Measurements from ENCODE around the gene CFTR. TPM values are rescaled to one million over a fixed set of nuclear protein-coding genes. Genes with fewer than 3 reads are reported as not detected.
"Not testable (repeated sequence)": the region's sequence is repeated elsewhere in the genome, so short reads cannot be mapped to it uniquely, and the experiment has no call there.

The CFTR gene
- total RNA-seq, 1 donor from 2014 or later: 11.0 TPM

DNA sequence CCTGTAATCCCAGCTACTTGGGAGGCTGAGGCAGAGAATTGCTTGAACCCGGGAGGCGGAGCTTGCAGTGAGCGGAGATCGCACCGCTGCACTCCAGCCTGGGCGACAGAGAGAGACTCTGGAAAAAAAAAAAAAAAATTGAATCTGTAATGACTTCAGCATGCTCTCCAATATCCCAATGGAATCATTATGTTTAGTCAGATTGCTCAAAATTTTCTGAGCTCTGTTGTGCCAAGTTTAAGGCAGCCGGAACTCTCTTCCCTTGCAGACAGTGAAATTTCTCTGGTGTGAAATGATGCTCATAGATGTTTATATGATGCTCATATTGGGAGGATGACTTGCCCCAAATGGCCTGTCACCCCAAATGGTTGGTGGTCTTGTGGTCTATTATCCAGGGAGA is 212.5 kb downstream of the CFTR start:
- DNase-seq (ENCODE audit: extremely low spot score, unreplicated experiment): no peak
- TF ChIP-seq, protein P1, sequence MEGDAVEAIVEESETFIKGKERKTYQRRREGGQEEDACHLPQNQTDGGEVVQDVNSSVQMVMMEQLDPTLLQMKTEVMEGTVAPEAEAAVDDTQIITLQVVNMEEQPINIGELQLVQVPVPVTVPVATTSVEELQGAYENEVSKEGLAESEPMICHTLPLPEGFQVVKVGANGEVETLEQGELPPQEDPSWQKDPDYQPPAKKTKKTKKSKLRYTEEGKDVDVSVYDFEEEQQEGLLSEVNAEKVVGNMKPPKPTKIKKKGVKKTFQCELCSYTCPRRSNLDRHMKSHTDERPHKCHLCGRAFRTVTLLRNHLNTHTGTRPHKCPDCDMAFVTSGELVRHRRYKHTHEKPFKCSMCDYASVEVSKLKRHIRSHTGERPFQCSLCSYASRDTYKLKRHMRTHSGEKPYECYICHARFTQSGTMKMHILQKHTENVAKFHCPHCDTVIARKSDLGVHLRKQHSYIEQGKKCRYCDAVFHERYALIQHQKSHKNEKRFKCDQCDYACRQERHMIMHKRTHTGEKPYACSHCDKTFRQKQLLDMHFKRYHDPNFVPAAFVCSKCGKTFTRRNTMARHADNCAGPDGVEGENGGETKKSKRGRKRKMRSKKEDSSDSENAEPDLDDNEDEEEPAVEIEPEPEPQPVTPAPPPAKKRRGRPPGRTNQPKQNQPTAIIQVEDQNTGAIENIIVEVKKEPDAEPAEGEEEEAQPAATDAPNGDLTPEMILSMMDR (conservative IDR thresholded peaks at IDR 0.05): no peak
- Mint-ChIP-seq H3K9me3 (peaks cover 16% of the 10 kb centered on the region), H3K27ac (no peak overlapping the region), H3K36me3 (no peaks in the 10 kb centered on the region), H3K4me1 (ENCODE audit: unreplicated experiment) (peaks cover 6% of the 10 kb centered on the region), H3K4me3 (no peak overlapping the region), H3K27me3 (peaks cover 3% of the 10 kb centered on the region)

DNA sequence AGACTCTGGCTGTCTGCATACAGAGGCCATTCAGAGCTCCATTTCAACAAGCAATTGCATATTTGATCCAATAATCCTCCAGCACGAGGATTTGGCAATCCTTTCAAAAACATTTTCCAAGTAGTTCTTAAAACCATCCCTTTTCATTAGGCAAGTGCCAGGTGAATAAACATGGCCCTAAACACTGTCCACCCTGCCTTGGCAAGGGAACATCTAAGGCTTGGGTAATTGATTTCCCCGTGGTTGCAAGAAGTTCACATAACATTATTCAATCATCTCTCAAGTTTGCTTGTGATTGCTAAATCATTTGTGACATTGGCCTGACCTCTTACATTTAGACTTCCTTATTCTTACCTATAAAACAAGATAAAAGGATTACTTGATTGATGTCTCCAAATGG is 218.2 kb downstream of the CFTR start:
- DNase-seq (ENCODE audit: extremely low spot score, unreplicated experiment): no peak
- Mint-ChIP-seq H3K4me3 (no peak overlapping the region), H3K27me3 (peaks cover 3% of the 10 kb centered on the region), H3K27ac (no peak overlapping the region), H3K4me1 (ENCODE audit: unreplicated experiment) (no peaks in the 10 kb centered on the region), H3K9me3 (no peaks in the 10 kb centered on the region), H3K36me3 (no peaks in the 10 kb centered on the region)
- TF ChIP-seq, protein P1 (conservative IDR thresholded peaks at IDR 0.05): no peak

DNA sequence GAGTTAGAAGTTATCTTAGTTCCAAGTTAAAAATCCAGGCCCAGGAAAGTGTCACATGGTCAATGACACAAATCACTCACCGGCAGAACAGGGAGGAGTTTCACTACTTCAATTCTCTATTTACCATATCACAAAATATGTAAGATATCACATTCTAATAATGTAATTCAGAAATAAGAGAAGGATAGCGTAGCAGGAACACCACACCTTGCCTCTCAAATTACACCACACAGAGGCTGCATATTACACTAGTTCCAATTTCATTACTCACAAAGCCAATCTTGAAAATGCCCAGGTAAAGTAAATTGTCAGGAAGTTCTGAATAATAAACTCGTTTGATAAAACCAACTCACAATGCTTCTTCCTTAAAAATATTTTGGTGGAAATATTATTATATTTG is 224.2 kb downstream of the CFTR start:
- no peak for DNase-seq (ENCODE audit: extremely low spot score, unreplicated experiment)
- Mint-ChIP-seq H3K27me3 (no peaks in the 10 kb centered on the region), H3K27ac (no peak overlapping the region), H3K36me3 (no peaks in the 10 kb centered on the region), H3K9me3 (peaks cover 4% of the 10 kb centered on the region), H3K4me3 (no peak overlapping the region), H3K4me1 (ENCODE audit: unreplicated experiment) (no peaks in the 10 kb centered on the region)
- TF ChIP-seq, protein P1 (conservative IDR thresholded peaks at IDR 0.05): no peak

DNA sequence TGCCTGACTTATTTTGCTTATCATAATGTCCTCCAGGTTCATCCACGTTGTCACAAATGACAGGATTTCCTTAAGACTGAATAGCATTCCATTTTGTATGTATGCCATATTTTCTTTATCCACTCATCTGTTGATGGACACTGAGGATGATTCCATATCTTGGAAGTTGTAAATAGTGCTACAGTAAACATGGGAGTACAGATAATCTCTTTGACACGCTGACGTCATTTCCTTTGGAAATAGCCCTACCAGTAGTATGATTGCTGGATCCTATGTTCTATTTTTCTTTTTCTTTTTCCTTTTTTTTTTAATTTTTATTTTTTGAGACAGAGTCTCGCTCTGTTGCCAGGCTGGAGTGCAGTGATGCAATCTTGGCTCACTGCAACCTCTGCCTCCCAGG is 225.8 kb downstream of the CFTR start:
- peaks cover 4% of the 10 kb centered on the region for H3K9me3 Mint-ChIP-seq
- no peak overlapping the region for H3K4me3 Mint-ChIP-seq
- TF ChIP-seq, protein P1 (conservative IDR thresholded peaks at IDR 0.05): no peak
- DNase-seq (ENCODE audit: extremely low spot score, unreplicated experiment): no peak
- peaks cover 8% of the 10 kb centered on the region for H3K36me3 Mint-ChIP-seq
- H3K27ac Mint-ChIP-seq: no peak overlapping the region
- H3K4me1 Mint-ChIP-seq (ENCODE audit: unreplicated experiment): no peaks in the 10 kb centered on the region
- H3K27me3 Mint-ChIP-seq: no peaks in the 10 kb centered on the region

DNA sequence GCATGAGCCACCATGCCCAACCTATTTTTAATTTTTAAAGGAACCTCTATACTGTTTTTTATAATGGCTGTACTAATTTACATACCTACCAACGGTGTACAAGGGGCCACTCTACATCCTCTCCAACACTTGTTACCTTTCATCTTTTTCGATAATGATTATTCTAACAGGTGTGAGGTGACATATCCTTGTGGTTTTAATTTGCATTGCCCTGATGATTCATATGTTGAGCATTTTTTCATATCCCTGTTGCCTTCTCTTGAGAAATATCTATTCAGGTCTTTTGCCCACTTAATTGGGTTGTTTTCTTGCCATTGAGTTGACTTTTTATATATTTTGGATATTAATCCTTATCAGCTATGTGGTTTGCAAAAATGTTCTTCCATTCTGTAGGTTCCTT is 226.4 kb downstream of the CFTR start:
- Mint-ChIP-seq H3K4me1 (ENCODE audit: unreplicated experiment) (no peaks in the 10 kb centered on the region), H3K27ac (no peak overlapping the region), H3K9me3 (peaks cover 4% of the 10 kb centered on the region), H3K4me3 (no peak overlapping the region), H3K27me3 (no peaks in the 10 kb centered on the region), H3K36me3 (peaks cover 8% of the 10 kb centered on the region)
- DNase-seq (ENCODE audit: extremely low spot score, unreplicated experiment): no peak
- TF ChIP-seq, protein P1 (conservative IDR thresholded peaks at IDR 0.05): no peak

DNA sequence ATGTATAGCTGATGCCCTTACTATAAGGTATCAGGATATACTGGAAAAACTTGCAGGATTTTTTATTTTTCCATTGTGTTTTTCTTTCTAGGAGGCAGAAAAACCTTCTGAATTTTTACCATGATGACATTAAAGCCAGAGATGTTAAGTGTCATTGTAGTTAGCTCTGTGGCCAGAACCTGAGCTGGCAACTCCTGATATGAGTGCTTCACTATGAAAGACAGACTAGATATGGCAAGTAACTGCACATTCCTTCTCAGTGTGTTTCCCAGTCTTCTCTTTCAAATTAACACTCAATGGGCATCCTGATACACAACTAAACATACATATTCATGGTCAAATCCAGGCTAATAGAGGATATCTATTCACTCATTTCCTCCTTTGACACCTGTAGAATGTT is 227.3 kb downstream of the CFTR start:
- Mint-ChIP-seq H3K27me3 (no peaks in the 10 kb centered on the region), H3K4me1 (ENCODE audit: unreplicated experiment) (no peaks in the 10 kb centered on the region), H3K9me3 (peaks cover 4% of the 10 kb centered on the region), H3K36me3 (peaks cover 17% of the 10 kb centered on the region), H3K4me3 (no peak overlapping the region), H3K27ac (no peak overlapping the region)
- no peak for DNase-seq (ENCODE audit: extremely low spot score, unreplicated experiment)
- TF ChIP-seq, protein P1 (conservative IDR thresholded peaks at IDR 0.05): no peak

DNA sequence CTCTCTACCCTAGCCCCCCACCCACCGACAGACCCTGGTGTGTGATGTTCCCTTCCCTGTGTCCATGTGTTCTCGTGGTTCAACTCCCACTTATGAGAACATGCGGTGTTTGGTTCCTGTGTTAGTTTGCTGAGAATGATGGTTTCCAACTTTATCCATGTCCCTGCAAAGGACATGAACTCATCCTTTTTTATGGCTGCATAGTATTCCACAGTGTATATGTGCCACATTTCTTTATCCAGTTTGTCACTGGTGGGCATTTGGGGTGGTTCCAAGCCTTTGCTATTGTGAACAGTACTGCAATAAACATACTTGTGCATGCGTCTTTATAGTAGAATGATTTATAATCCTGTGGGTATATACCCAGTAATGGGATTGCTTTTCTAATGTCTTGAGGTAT is 228.3 kb downstream of the CFTR start:
- not testable (repeated sequence) for H3K27me3 Mint-ChIP-seq

More for the DNA sequence above, 228.3 kb downstream of the CFTR start:
- H3K27ac Mint-ChIP-seq; H3K4me1 Mint-ChIP-seq (ENCODE audit: unreplicated experiment); H3K4me3 Mint-ChIP-seq; H3K9me3 Mint-ChIP-seq; DNase-seq (ENCODE audit: extremely low spot score, unreplicated experiment): not testable (repeated sequence)
- peaks cover 23% of the 10 kb centered on the region for H3K36me3 Mint-ChIP-seq
